BLaER1 (cell line): ENCODE data around the gene HS6ST3.

ENCODE experiments used
- H3K27ac ChIP-seq: shearing (Covaris generic); formaldehyde crosslinking; 2 replicates; pipeline ENCODE4 v1.8.1; 2022
- H3K27me3 ChIP-seq: shearing (Covaris generic); formaldehyde crosslinking; 2 replicates; pipeline ENCODE4 v1.8.1; 2022
- H3K36me3 ChIP-seq: shearing (Covaris generic); formaldehyde crosslinking; 2 replicates; pipeline ENCODE4 v1.8.1; 2022
- H3K4me1 ChIP-seq: shearing (Covaris generic); formaldehyde crosslinking; 2 replicates; pipeline ENCODE4 v1.8.1; 2022
- H3K4me2 ChIP-seq: shearing (Covaris generic); formaldehyde crosslinking; 2 replicates; pipeline ENCODE4 v1.8.1; 2022
- H3K4me3 ChIP-seq: shearing (Covaris generic); formaldehyde crosslinking; 2 replicates; pipeline ENCODE4 v1.8.1; 2022
- H3K9ac ChIP-seq: shearing (Covaris generic); formaldehyde crosslinking; 2 replicates; pipeline ENCODE4 v1.8.1; 2022
- H3K9me3 ChIP-seq: shearing (Covaris generic); formaldehyde crosslinking; 2 replicates; pipeline ENCODE4 v1.8.1; 2022
- H4K20me1 ChIP-seq: shearing (Covaris generic); formaldehyde crosslinking; 2 replicates; pipeline ENCODE4 v1.8.1; 2022
- Cebpa-rat ChIP-seq: shearing (Covaris generic); IDR thresholded peaks from 2 replicates; pipeline ENCODE4 v1.8.1; 2022

Gene HS6ST3

GRCh38 chr13:96284971-96285370 lies 195.1 kb downstream of the HS6ST3 start:
- H3K36me3 ChIP-seq, result no peaks in the 10 kb centered on the region
- no peaks in the 10 kb centered on the region for H3K4me1 ChIP-seq
- H3K4me3 ChIP-seq, result no peak overlapping the region
- no peaks in the 10 kb centered on the region for H4K20me1 ChIP-seq
- no peak overlapping the region for H3K4me2 ChIP-seq
- no peaks in the 10 kb centered on the region for H3K27me3 ChIP-seq
- no peak for TF ChIP-seq Cebpa-rat
- H3K9ac ChIP-seq, result no peak overlapping the region
- H3K27ac ChIP-seq, result no peak overlapping the region
- no peaks in the 10 kb centered on the region for H3K9me3 ChIP-seq

GRCh38 chr13:96285729-96286128 lies 195.8 kb downstream of the HS6ST3 start:
- no peaks in the 10 kb centered on the region for H3K9me3 ChIP-seq
- no peaks in the 10 kb centered on the region for H4K20me1 ChIP-seq
- no peak overlapping the region for H3K27ac ChIP-seq
- H3K4me3 ChIP-seq, result no peak overlapping the region
- no peaks in the 10 kb centered on the region for H3K36me3 ChIP-seq
- no peaks in the 10 kb centered on the region for H3K27me3 ChIP-seq
- no peak overlapping the region for H3K9ac ChIP-seq
- H3K4me1 ChIP-seq, result no peaks in the 10 kb centered on the region
- no peak overlapping the region for H3K4me2 ChIP-seq
- TF ChIP-seq Cebpa-rat, result no peak

GRCh38 chr13:96294930-96295881 lies 205.3 kb downstream of the HS6ST3 start:
- Histone ChIP-seq H3K36me3 (no peaks in the 10 kb centered on the region), H3K4me3 (peak overlapping the region; percentile 48), H4K20me1 (no peaks in the 10 kb centered on the region), H3K27me3 (no peaks in the 10 kb centered on the region), H3K9me3 (peaks cover 8% of the 10 kb centered on the region; the same call in 1 of the 2 replicates), H3K4me1 (peaks cover 55% of the 10 kb centered on the region), H3K9ac (peak overlapping the region; percentile 55; the same call in 1 of the 2 replicates), H3K4me2 (peak overlapping the region; percentile 76), H3K27ac (peak overlapping the region; percentile 71)
- no peak for TF ChIP-seq Cebpa-rat

GRCh38 chr13:96297360-96297759 lies 207.5 kb downstream of the HS6ST3 start:
- Histone ChIP-seq H3K9me3 (peaks cover 9% of the 10 kb centered on the region; the same call in 1 of the 2 replicates), H3K4me3 (no peak overlapping the region), H4K20me1 (no peaks in the 10 kb centered on the region), H3K4me2 (peak overlapping the region; percentile 1; the same call in 1 of the 2 replicates), H3K4me1 (peaks cover 55% of the 10 kb centered on the region), H3K9ac (no peak overlapping the region), H3K27me3 (no peaks in the 10 kb centered on the region), H3K36me3 (no peaks in the 10 kb centered on the region), H3K27ac (no peak overlapping the region)
- no peak for TF ChIP-seq Cebpa-rat

- Histone ChIP-seq H4K20me1 (no peaks in the 10 kb centered on the region), H3K4me3 (no peak overlapping the region), H3K27ac (no peak overlapping the region), H3K9ac (no peak overlapping the region), H3K4me2 (0 out of 2 replicates have a peak overlapping the region, but pooled peaks have one; percentile 58), H3K4me1 (peaks cover 49% of the 10 kb centered on the region), H3K9me3 (peaks cover 9% of the 10 kb centered on the region; the same call in 1 of the 2 replicates), H3K27me3 (no peaks in the 10 kb centered on the region), H3K36me3 (no peaks in the 10 kb centered on the region)
- TF ChIP-seq Cebpa-rat, result no peak
Observed at GRCh38 chr13:96299235-96299634, 209.3 kb downstream of the HS6ST3 start.

GRCh38 chr13:96308568-96308967 lies 218.7 kb downstream of the HS6ST3 start:
- no peak for TF ChIP-seq Cebpa-rat
- no peak overlapping the region for H3K4me2 ChIP-seq
- H3K27me3 ChIP-seq, result no peaks in the 10 kb centered on the region
- H3K4me1 ChIP-seq, result no peaks in the 10 kb centered on the region
- H3K9me3 ChIP-seq, result no peaks in the 10 kb centered on the region
- H3K4me3 ChIP-seq, result no peak overlapping the region
- H3K27ac ChIP-seq, result no peak overlapping the region
- H4K20me1 ChIP-seq, result no peaks in the 10 kb centered on the region
- no peaks in the 10 kb centered on the region for H3K36me3 ChIP-seq
- no peak overlapping the region for H3K9ac ChIP-seq

GRCh38 chr13:96314974-96315373 lies 225.1 kb downstream of the HS6ST3 start:
- TF ChIP-seq Cebpa-rat, result no peak
- Histone ChIP-seq H3K27ac (no peak overlapping the region), H3K27me3 (no peaks in the 10 kb centered on the region), H3K4me2 (no peak overlapping the region), H3K9me3 (peaks cover 6% of the 10 kb centered on the region; the same call in 1 of the 2 replicates), H3K9ac (no peak overlapping the region), H4K20me1 (no peaks in the 10 kb centered on the region), H3K4me3 (no peak overlapping the region), H3K4me1 (no peaks in the 10 kb centered on the region), H3K36me3 (no peaks in the 10 kb centered on the region)

- Histone ChIP-seq H3K4me3 (no peak overlapping the region), H3K9me3 (peaks cover 4% of the 10 kb centered on the region; the same call in 1 of the 2 replicates), H3K4me2 (no peak overlapping the region), H4K20me1 (no peaks in the 10 kb centered on the region), H3K27ac (no peak overlapping the region), H3K9ac (no peak overlapping the region), H3K4me1 (0 out of 2 replicates have a peak, but pooled peaks cover 4% of the 10 kb centered on the region), H3K27me3 (no peaks in the 10 kb centered on the region), H3K36me3 (no peaks in the 10 kb centered on the region)
- no peak for TF ChIP-seq Cebpa-rat
Observed at GRCh38 chr13:96338030-96338429, 248.1 kb downstream of the HS6ST3 start.

GRCh38 chr13:96342286-96342685 lies 252.4 kb downstream of the HS6ST3 start:
- Histone ChIP-seq H3K36me3 (no peaks in the 10 kb centered on the region), H3K9me3 (no peaks in the 10 kb centered on the region), H3K9ac (no peak overlapping the region), H3K4me1 (0 out of 2 replicates have a peak, but pooled peaks cover 4% of the 10 kb centered on the region), H3K27me3 (no peaks in the 10 kb centered on the region), H3K4me2 (no peak overlapping the region), H4K20me1 (no peaks in the 10 kb centered on the region), H3K27ac (no peak overlapping the region), H3K4me3 (no peak overlapping the region)
- TF ChIP-seq Cebpa-rat, result no peak

GRCh38 chr13:96342852-96343465 lies 253.1 kb downstream of the HS6ST3 start:
- H3K9ac ChIP-seq, result no peak overlapping the region
- no peak for TF ChIP-seq Cebpa-rat
- H3K4me2 ChIP-seq, result no peak overlapping the region
- H3K36me3 ChIP-seq, result no peaks in the 10 kb centered on the region
- H4K20me1 ChIP-seq, result no peaks in the 10 kb centered on the region
- H3K4me1 ChIP-seq, result 0 out of 2 replicates have a peak, but pooled peaks cover 4% of the 10 kb centered on the region
- H3K4me3 ChIP-seq, result no peak overlapping the region
- H3K27me3 ChIP-seq, result no peaks in the 10 kb centered on the region
- H3K9me3 ChIP-seq, result no peaks in the 10 kb centered on the region
- H3K27ac ChIP-seq, result no peak overlapping the region
